ENCODE data around the gene THSD8.
"Not testable (repeated sequence)": the region's sequence is repeated elsewhere in the genome, so short reads cannot be mapped to it uniquely, and the experiment has no call there.

THSD8 gene

GRCh38 chr19:12833738-12834565 is 32.1 kb downstream of the THSD8 start:
- DNase-seq, result no peak

DNA sequence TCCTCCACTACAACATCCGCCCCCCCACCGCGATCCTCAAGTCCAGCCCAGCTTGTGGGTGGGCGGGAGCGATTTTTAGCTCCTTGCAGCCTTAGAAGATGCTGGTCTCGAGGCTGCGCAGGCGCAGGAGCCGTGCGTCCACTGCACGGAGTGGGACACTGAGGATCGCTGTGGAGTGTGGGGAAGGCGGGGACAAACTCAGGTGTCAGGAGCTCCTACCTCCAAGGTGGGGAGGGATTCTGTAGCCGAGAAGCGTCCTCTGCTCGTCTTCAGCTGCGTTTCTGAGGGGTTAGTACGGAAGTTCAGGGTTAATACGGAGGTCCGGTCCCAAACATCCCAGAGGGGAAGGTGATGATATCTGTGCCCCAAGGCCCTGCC is 32.7 kb downstream of the THSD8 start, which contains the start of gene RTBDN:
Gene RTBDN, minus strand, starts transcription at position 14 of the 378 bp plus-strand sequence. CDS start 4,600 bp downstream, outside the sequence.
- DNase-seq, result no peak

GRCh38 chr19:12834976-12835757 is 33.3 kb downstream of the THSD8 start:
- no peak for DNase-seq

- DNase-seq, result no peak
Observed at GRCh38 chr19:12836529-12836863, 34.6 kb downstream of the THSD8 start.

DNA sequence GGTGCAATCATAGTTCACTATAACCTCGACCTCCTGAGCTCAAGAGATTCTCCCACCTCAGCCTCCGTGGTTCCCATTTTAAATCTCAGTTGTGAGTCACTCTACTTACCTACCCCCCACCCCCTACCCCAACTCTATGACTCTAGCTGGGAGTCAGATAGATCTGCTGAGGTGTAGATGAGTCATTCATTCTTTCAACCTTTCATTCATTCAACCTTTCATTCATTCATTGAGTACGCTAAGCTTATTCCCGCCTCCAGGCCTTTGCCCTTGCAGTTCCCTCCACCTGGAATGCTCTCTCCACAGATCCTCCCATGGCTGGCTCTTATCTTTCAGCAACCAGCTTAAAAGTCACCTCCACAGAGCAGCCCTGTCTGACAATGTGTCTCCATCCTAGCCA is 35.4 kb downstream of the THSD8 start:
- DNase-seq, result no peak

- no peak for DNase-seq
Observed at GRCh38 chr19:12838182-12838885, 36.5 kb downstream of the THSD8 start, which contains the start of gene MAST1. Gene MAST1, plus strand, starts transcription at chr19:12838515. Its CDS starts 58 bp downstream, at chr19:12838573.

DNA sequence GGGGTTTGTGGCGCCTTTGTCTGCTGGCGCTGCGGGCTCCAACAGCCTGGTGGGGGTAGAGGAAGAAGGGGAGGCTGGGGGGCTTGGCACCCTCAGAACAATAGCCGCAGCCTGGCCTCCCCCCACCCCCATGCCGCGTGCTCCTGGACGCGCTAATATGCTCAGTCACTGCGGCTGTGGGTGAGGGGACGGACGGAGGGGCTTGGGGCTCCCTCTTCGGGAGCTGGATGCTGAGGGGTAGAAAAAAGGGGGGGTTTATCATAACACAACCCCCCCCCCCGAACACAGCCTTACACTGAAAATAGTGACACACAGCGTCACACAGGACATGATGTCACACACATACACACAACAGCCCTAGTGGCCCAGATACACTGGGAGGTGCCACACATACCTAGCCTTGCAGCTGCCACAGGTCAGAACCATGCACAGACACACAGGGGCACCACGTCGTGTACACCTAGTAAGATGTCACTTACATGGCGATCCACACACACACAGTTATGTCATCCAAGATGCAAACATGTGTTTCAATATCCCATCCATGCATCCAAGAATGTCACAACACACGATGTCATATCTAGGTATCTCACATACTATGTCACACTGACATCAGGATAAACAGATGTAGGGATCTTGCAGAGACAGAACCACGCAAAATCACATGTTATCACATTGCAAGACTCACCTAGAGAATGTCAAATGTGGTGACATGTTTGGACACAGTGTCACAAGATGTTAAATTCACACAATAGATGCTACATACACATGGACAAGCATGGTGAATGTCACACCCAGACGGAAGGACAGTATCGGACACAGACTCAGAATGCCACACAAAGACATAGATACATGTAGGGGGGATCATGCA is 37.3 kb downstream of the THSD8 start:
- DNase-seq, result no peak

GRCh38 chr19:12840091-12841079 is 38.5 kb downstream of the THSD8 start:
- no peak for DNase-seq

DNA sequence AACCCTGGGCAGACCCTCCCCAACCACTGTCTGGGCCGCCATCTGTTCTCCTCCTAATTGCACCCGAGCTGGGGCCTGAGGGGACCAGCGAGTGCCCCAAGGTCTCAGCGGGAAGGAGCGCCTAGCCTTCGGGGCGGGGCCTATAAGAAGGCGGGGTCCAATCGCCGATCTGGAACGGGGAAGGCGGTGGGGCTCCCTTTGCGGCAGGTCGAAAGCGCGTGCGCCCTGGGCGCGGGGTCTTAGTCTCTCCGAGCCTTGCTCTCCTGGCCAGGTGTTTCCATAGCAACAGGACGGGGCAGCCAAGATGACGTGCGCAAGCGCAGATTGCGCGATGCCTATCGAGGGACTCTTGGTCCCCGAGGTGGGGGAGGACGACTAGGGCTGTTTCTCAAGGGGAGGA is 39.2 kb downstream of the THSD8 start:
- no peak for DNase-seq

DNA sequence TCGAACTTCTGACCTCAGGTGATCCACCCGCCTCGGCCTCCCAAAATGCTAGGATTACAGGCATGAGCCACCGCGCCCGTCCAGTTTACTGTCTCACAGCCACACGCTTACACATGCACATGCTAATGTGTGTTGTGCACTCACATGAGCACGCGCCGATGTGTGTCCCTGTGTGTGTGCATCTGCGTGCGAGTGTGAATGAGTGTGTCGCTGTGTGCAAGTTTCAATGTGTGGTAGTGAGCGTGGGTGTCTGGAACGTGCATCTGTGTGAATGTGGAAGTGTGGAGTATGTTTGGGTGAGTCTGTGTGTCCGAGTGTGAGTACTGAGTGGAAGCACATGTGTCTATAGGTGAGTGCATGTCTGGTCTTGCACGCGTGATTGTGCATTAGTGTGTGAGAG is 40.6 kb downstream of the THSD8 start:
- no peak for DNase-seq

DNA sequence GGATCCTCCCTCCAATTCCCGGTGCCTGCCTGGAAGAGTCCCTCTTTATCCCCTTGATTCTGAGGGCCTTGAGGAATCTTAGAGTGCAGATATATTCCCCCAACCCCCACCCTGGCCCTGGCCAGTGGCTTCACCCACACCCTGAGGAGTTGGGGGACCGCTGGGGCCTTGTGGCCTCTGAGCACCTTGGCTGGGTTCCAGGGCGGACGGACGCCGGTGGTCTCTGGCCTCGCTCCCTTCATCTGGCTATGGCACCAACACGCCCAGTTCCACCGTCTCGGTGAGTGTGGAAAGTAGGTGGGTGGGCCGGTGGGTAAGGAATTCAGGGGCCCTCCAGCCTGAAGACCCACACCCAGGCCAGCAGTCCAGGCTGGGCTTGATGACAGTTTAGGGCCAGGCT is 41.5 kb downstream of the THSD8 start:
- no peak for DNase-seq

DNA sequence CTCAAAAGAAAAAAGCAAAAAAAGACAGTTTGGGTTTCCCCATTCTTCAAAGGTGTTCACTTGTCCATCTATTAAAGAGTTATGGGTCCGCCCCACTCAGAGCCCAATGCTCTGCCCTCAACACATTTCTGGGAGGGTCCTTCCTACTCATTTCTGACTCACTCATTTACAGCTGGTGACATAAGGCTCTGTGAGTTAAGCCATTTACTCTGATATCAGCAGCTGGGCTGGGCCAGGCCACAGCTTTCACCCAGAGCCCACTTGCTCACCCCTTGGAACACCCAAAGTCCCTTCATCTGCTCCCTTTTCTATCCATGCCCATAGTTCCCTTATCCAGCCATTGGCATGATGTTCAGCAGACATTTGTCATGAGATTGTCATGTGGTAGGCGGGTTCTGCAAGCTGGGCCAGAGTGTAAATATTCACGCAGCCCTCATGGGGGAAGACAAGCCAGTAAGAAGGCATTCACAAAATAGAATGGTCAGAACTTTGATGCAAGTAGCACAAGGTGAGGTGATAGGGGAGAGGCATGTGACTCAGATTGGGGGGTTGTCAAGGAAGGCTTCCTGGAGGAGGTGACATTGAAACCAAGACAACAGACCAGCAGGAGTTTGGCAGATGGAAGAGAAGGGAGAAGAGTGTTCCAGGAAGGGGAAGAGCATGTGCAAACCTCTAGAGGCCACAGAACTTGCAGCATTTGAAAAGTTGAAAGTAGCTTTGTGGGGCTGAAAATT is 42.3 kb downstream of the THSD8 start:
- no peak for DNase-seq

GRCh38 chr19:12846613-12847012 is 44.7 kb downstream of the THSD8 start:
- DNase-seq, result not testable (repeated sequence)

DNA sequence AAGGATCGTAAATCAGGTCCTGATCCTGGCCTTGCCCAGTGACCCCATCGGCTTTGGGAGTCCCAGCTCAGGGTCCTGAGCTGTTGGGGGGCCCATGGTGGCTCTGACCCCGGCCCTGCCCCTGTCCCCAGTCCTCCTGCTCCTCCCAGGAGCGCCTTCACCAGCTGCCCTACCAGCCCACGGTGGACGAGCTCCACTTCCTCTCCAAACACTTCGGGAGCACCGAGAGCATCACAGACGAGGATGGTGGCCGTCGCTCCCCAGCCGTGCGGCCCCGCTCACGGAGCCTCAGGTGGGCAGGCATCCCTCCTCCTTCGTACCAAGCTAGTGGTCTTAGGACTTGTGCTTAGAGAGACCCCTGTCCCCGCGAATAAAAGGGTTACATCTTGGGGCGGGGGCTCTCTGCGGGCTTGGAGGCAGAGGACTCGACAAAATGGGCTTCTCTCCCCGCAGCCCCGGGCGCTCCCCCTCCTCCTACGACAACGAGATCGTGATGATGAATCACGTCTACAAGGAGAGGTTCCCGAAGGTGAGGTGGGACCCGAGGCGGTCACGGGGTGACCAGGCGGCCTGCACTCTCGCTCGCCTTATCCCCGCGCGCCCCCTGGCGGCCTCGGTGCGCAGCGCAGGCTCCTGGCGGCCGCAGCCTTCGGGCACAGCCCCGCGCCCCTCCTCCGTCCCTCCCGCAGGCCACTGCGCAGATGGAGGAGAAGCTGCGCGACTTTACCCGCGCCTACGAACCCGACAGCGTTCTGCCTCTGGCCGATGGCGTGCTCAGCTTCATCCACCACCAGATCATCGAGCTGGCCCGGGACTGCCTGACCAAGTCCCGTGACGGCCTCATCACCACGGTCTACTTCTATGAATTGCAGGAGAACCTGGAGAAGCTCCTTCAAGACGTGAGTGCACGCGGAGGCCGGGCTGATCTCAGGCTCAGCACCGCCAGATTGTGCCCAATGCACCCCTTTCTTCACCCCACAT is 45.6 kb downstream of the THSD8 start:
- DNase-seq, result peak; percentile 45

Data from DMS 273 treated with DMSO at 0.1 percent for 48 hours (cell line).